Measurements from ENCODE around the gene LEKR1. TPM values are rescaled to one million over a fixed set of nuclear protein-coding genes. Genes with fewer than 3 reads are reported as not detected.

The LEKR1 gene
- total and polyA plus RNA-seq, 2 donors (not counting 1 experiment from before 2014, with no cell fraction given), result 0.94 to 4.7 TPM

GRCh38 chr3:156923349-156923748, 97.2 kb downstream of the LEKR1 start:
- DNase-seq, result no peak
- Histone ChIP-seq H2AFZ (ENCODE audit: insufficient read depth, low read depth, low read length, poor library complexity, severe bottlenecking) (no peak overlapping the region), H3K27ac (ENCODE audit: low read length in 2 of 2) (no peak overlapping the region), H3K9ac (ENCODE audit: low read length) (no peak overlapping the region), H3K4me2 (replicated peaks; ENCODE audit: low read depth, low read length, poor library complexity, severe bottlenecking) (no peak overlapping the region), H3K4me3 (ENCODE audit: control extremely low read depth in 1 of 5, extremely low read depth in 1 of 5, insufficient read depth in 1 of 5, low read depth in 2 of 5, low read length in 4 of 5) (no peak overlapping the region), H3K36me3 (replicated peaks in 1 of 2; ENCODE audit: control extremely low read depth in 1 of 2, control insufficient read depth in 1 of 2, extremely low read depth in 1 of 2, insufficient read depth in 2 of 2, low read length in 1 of 2) (no peaks in the 10 kb centered on the region), H4K20me1 (ENCODE audit: control insufficient read depth, insufficient read depth, low read length, poor library complexity, severe bottlenecking) (no peaks in the 10 kb centered on the region), H3K27me3 (replicated peaks in 1 of 4; ENCODE audit: control extremely low read depth in 1 of 4, control insufficient read depth in 3 of 4, insufficient read depth in 4 of 4, low read length in 3 of 4) (no peaks in the 10 kb centered on the region), H3K4me1 (ENCODE audit: control insufficient read depth in 2 of 2, insufficient read depth in 2 of 2, low read length in 2 of 2) (no peaks in the 10 kb centered on the region), H3K79me2 (ENCODE audit: control insufficient read depth, insufficient read depth, low read length) (no peaks in the 10 kb centered on the region), H3K9me3 (ENCODE audit: control extremely low read depth in 1 of 3, control insufficient read depth in 2 of 3, insufficient read depth in 1 of 3, low read length in 2 of 3) (peaks cover 0 to 5% (median 3%) of the 10 kb centered on the region in 3 donors)
- H3K27me3 Mint-ChIP-seq, result no peaks in the 10 kb centered on the region
- no peaks in the 10 kb centered on the region for H3K4me1 Mint-ChIP-seq
- no CpG with 5 or more reads among the region's 1 CpG for WGBS (ENCODE audit: insufficient coverage)
- ATAC-seq (ENCODE audit: low read depth), result no peak
- intact Hi-C loops (cut with micrococcal nuclease), result no loop called here
- TF ChIP-seq CTCF (IDR thresholded peaks at IDR 0.05) (no peak), EZH2 (IDR thresholded peaks at IDR 0.05; ENCODE audit: borderline replicate concordance, insufficient read depth, low read depth, low read length, poor library complexity, severe bottlenecking) (no peak)
- ChIA-PET POLR2A (no interaction called here), CTCF (no interaction called here)
- peaks cover 6% of the 10 kb centered on the region for H3K9me3 Mint-ChIP-seq (ENCODE audit: insufficient read depth)
- no peak overlapping the region for H3K4me3 Mint-ChIP-seq
- no peak overlapping the region for H3K27ac Mint-ChIP-seq

GRCh38 chr3:156938724-156939123, 112.6 kb downstream of the LEKR1 start:
- Histone ChIP-seq H3K79me2 (ENCODE audit: control insufficient read depth, insufficient read depth, low read length) (no peaks in the 10 kb centered on the region), H3K4me1 (ENCODE audit: control insufficient read depth in 2 of 2, insufficient read depth in 2 of 2, low read length in 2 of 2) (no peaks in the 10 kb centered on the region), H3K4me2 (replicated peaks; ENCODE audit: low read depth, low read length, poor library complexity, severe bottlenecking) (no peak overlapping the region), H2AFZ (ENCODE audit: insufficient read depth, low read depth, low read length, poor library complexity, severe bottlenecking) (no peak overlapping the region), H4K20me1 (ENCODE audit: control insufficient read depth, insufficient read depth, low read length, poor library complexity, severe bottlenecking) (no peaks in the 10 kb centered on the region), H3K4me3 (ENCODE audit: control extremely low read depth in 1 of 5, extremely low read depth in 1 of 5, insufficient read depth in 1 of 5, low read depth in 2 of 5, low read length in 4 of 5) (no peak overlapping the region), H3K9me3 (ENCODE audit: control extremely low read depth in 1 of 3, control insufficient read depth in 2 of 3, insufficient read depth in 1 of 3, low read length in 2 of 3) (no peaks in the 10 kb centered on the region), H3K27ac (ENCODE audit: low read length in 2 of 2) (no peak overlapping the region), H3K9ac (ENCODE audit: low read length) (no peak overlapping the region), H3K27me3 (replicated peaks in 1 of 4; ENCODE audit: control extremely low read depth in 1 of 4, control insufficient read depth in 3 of 4, insufficient read depth in 4 of 4, low read length in 3 of 4) (no peaks in the 10 kb centered on the region), H3K36me3 (replicated peaks in 1 of 2; ENCODE audit: control extremely low read depth in 1 of 2, control insufficient read depth in 1 of 2, extremely low read depth in 1 of 2, insufficient read depth in 2 of 2, low read length in 1 of 2) (no peaks in the 10 kb centered on the region)
- TF ChIP-seq EZH2 (IDR thresholded peaks at IDR 0.05; ENCODE audit: borderline replicate concordance, insufficient read depth, low read depth, low read length, poor library complexity, severe bottlenecking) (no peak), CTCF (IDR thresholded peaks at IDR 0.05) (no peak)
- Mint-ChIP-seq H3K4me1 (no peaks in the 10 kb centered on the region), H3K27me3 (peaks cover 8% of the 10 kb centered on the region), H3K9me3 (ENCODE audit: insufficient read depth) (no peaks in the 10 kb centered on the region), H3K27ac (no peak overlapping the region), H3K4me3 (no peak overlapping the region)
- no CpG with 5 or more reads among the region's 2 CpGs for WGBS (ENCODE audit: insufficient coverage)
- ChIA-PET POLR2A (no interaction called here), CTCF (no interaction called here)
- intact Hi-C loops (cut with micrococcal nuclease), result no loop called here
- DNase-seq (no peak), ATAC-seq (ENCODE audit: low read depth) (no peak)
